Glomerular visceral epithelial cell (primary cell): Measurements from ENCODE around the gene MPRIP.
"Not testable (repeated sequence)": the region's sequence is repeated elsewhere in the genome, so short reads cannot be mapped to it uniquely, and the experiment has no call there.

ENCODE experiments used
- DNase-seq: peaks from one replicate; pipeline ENCODE4 v3.0.0-alpha.2; 2016; ENCODE audit errors: extremely low spot score

Gene MPRIP

GRCh38 chr17:17126131-17127110 lies 84.2 kb downstream of the MPRIP start:
- no peak for DNase-seq

- DNase-seq, result no peak
Observed at GRCh38 chr17:17127156-17127555, 84.9 kb downstream of the MPRIP start.

GRCh38 chr17:17127730-17128291 lies 85.6 kb downstream of the MPRIP start:
- no peak for DNase-seq

- DNase-seq, result no peak
Observed at GRCh38 chr17:17128476-17129075, 86.3 kb downstream of the MPRIP start.

- DNase-seq, result no peak
Observed at GRCh38 chr17:17129466-17129865, 87.2 kb downstream of the MPRIP start.

GRCh38 chr17:17130077-17130844 lies 88.0 kb downstream of the MPRIP start:
- no peak for DNase-seq

GRCh38 chr17:17131839-17132238 lies 89.6 kb downstream of the MPRIP start:
- no peak for DNase-seq

- no peak for DNase-seq
Observed at GRCh38 chr17:17132746-17133145, 90.5 kb downstream of the MPRIP start.

- DNase-seq, result no peak
Observed at GRCh38 chr17:17134051-17134956, 92.0 kb downstream of the MPRIP start.

GRCh38 chr17:17134957-17135333 lies 92.7 kb downstream of the MPRIP start:
- DNase-seq, result no peak

GRCh38 chr17:17136221-17136620 lies 94.0 kb downstream of the MPRIP start:
- DNase-seq, result not testable (repeated sequence)

GRCh38 chr17:17137731-17138585 lies 95.7 kb downstream of the MPRIP start:
- DNase-seq, result no peak

GRCh38 chr17:17139972-17140589 lies 97.8 kb downstream of the MPRIP start:
- DNase-seq, result peak; percentile 22

- DNase-seq, result peak; percentile 77
Observed at GRCh38 chr17:17140590-17140980, 98.3 kb downstream of the MPRIP start.

- no peak for DNase-seq
Observed at GRCh38 chr17:17141279-17141678, 99.0 kb downstream of the MPRIP start.

GRCh38 chr17:17141860-17142552 lies 99.7 kb downstream of the MPRIP start:
- peak; percentile 39 for DNase-seq

- DNase-seq, result no peak
Observed at GRCh38 chr17:17142556-17142955, 100.3 kb downstream of the MPRIP start.

GRCh38 chr17:17143501-17143900 lies 101.2 kb downstream of the MPRIP start:
- no peak for DNase-seq

- no peak for DNase-seq
Observed at GRCh38 chr17:17144061-17144460, 101.8 kb downstream of the MPRIP start.
